NCI-H1048 (cell line): ENCODE data around the gene CLDN19.
"Not testable (repeated sequence)": the region's sequence is repeated elsewhere in the genome, so short reads cannot be mapped to it uniquely, and the experiment has no call there.

ENCODE experiments used
- DNase-seq: peaks from one replicate; lab custom pipeline; 2025; lab: John Stamatoyannopoulos, UW

CLDN19 gene

GRCh38 chr1:42759114-42759513 lies 19.1 kb upstream of the CLDN19 start:
- no peak for DNase-seq

- no peak for DNase-seq
Measured at GRCh38 chr1:42758641-42759040, 18.6 kb upstream of the CLDN19 start.

GRCh38 chr1:42757892-42758275 lies 17.8 kb upstream of the CLDN19 start:
- DNase-seq: no peak

GRCh38 chr1:42756956-42757891 lies 17.2 kb upstream of the CLDN19 start:
- DNase-seq: no peak

GRCh38 chr1:42753070-42753469 lies 13.0 kb upstream of the CLDN19 start:
- no peak for DNase-seq

- no peak for DNase-seq
Measured at GRCh38 chr1:42752284-42752683, 12.2 kb upstream of the CLDN19 start.

- not testable (repeated sequence) for DNase-seq
Measured at GRCh38 chr1:42751511-42752070, 11.6 kb upstream of the CLDN19 start.

GRCh38 chr1:42750041-42750440 lies 10.0 kb upstream of the CLDN19 start:
- no peak for DNase-seq

GRCh38 chr1:42748461-42749410 lies 8.7 kb upstream of the CLDN19 start:
- no peak for DNase-seq

GRCh38 chr1:42748021-42748420 lies 8.0 kb upstream of the CLDN19 start:
- DNase-seq: no peak

- no peak for DNase-seq
Measured at GRCh38 chr1:42747125-42747524, 7.1 kb upstream of the CLDN19 start.

- DNase-seq: no peak
Measured at GRCh38 chr1:42746436-42747105, 6.5 kb upstream of the CLDN19 start.

GRCh38 chr1:42745851-42746250 lies 5.8 kb upstream of the CLDN19 start:
- DNase-seq: no peak

GRCh38 chr1:42744148-42744413 lies 4.0 kb upstream of the CLDN19 start:
- no peak for DNase-seq

GRCh38 chr1:42743317-42744147 lies 3.5 kb upstream of the CLDN19 start:
- no peak for DNase-seq

- DNase-seq: no peak
Measured at GRCh38 chr1:42742617-42743316, 2.7 kb upstream of the CLDN19 start.

GRCh38 chr1:42742141-42742540 lies 2.1 kb upstream of the CLDN19 start:
- no peak for DNase-seq

- no peak for DNase-seq
Measured at GRCh38 chr1:42741706-42742105, 1.7 kb upstream of the CLDN19 start.

GRCh38 chr1:42740851-42741580 lies 980 bp upstream of the CLDN19 start:
- no peak for DNase-seq

- no peak for DNase-seq
Measured at GRCh38 chr1:42738678-42739226, 1.3 kb downstream of the CLDN19 start.
